HL-60 (cell line): ENCODE results near the gene PRKCE.

Experiments used
- GABPA ChIP-seq: IDR thresholded peaks from 2 replicates; pipeline ENCODE4 v1.6.1; 2012; ENCODE audit warnings: low read depth
- TF ChIP-seq, protein P1 (sequence below): IDR thresholded peaks from one replicate; pipeline ENCODE4 v1.5.1; 2011; ENCODE audit warnings: low read length, control low read depth, inconsistent platforms; ENCODE audit not compliant: insufficient read depth
- TF ChIP-seq, protein P2 (sequence below): IDR thresholded peaks from 2 replicates; pipeline ENCODE4 v1.6.1; 2012; ENCODE audit warnings: low read depth; ENCODE audit not compliant: insufficient replicate concordance

GRCh38 chr2:46227674-46228289, 576.3 kb downstream of the PRKCE start:
- TF ChIP-seq, protein P1, sequence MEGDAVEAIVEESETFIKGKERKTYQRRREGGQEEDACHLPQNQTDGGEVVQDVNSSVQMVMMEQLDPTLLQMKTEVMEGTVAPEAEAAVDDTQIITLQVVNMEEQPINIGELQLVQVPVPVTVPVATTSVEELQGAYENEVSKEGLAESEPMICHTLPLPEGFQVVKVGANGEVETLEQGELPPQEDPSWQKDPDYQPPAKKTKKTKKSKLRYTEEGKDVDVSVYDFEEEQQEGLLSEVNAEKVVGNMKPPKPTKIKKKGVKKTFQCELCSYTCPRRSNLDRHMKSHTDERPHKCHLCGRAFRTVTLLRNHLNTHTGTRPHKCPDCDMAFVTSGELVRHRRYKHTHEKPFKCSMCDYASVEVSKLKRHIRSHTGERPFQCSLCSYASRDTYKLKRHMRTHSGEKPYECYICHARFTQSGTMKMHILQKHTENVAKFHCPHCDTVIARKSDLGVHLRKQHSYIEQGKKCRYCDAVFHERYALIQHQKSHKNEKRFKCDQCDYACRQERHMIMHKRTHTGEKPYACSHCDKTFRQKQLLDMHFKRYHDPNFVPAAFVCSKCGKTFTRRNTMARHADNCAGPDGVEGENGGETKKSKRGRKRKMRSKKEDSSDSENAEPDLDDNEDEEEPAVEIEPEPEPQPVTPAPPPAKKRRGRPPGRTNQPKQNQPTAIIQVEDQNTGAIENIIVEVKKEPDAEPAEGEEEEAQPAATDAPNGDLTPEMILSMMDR: no peak
- TF ChIP-seq GABPA: no peak
- TF ChIP-seq, protein P2, sequence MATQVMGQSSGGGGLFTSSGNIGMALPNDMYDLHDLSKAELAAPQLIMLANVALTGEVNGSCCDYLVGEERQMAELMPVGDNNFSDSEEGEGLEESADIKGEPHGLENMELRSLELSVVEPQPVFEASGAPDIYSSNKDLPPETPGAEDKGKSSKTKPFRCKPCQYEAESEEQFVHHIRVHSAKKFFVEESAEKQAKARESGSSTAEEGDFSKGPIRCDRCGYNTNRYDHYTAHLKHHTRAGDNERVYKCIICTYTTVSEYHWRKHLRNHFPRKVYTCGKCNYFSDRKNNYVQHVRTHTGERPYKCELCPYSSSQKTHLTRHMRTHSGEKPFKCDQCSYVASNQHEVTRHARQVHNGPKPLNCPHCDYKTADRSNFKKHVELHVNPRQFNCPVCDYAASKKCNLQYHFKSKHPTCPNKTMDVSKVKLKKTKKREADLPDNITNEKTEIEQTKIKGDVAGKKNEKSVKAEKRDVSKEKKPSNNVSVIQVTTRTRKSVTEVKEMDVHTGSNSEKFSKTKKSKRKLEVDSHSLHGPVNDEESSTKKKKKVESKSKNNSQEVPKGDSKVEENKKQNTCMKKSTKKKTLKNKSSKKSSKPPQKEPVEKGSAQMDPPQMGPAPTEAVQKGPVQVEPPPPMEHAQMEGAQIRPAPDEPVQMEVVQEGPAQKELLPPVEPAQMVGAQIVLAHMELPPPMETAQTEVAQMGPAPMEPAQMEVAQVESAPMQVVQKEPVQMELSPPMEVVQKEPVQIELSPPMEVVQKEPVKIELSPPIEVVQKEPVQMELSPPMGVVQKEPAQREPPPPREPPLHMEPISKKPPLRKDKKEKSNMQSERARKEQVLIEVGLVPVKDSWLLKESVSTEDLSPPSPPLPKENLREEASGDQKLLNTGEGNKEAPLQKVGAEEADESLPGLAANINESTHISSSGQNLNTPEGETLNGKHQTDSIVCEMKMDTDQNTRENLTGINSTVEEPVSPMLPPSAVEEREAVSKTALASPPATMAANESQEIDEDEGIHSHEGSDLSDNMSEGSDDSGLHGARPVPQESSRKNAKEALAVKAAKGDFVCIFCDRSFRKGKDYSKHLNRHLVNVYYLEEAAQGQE: no peak
